Esophagus squamous epithelium (tissue), 4 donors: ENCODE data around the gene CYP2C18. TPM values are rescaled to one million over a fixed set of nuclear protein-coding genes. Genes with fewer than 3 reads are reported as not detected.

Experiments
- total RNA-seq, 4 donors: library from RNA; depleted of rRNA; stranded (reverse); fragments of >200 nt; gene quantifications; one replicate each; pipeline ENCODE4 v1.1.0, GENCODE V29; 2016

The CYP2C18 gene
- total RNA-seq, 4 donors from 2014 or later = 28.0 to 53.5 (median 39.8) TPM

Other genes starting within 250 kb of the CYP2C18 start
- gene HELLS, start 137.9 kb upstream of the CYP2C18 start, total RNA-seq = 10 to 100 TPM; 16.8 to 90.8 (median 35.6) TPM
- gene CYP2C19, start 79.0 kb downstream of the CYP2C18 start, total RNA-seq = 1 to 10 TPM; 1.1 to 5.0 (median 2.7) TPM